ENCODE measurements around the gene CENPP. TPM values are rescaled to one million over a fixed set of nuclear protein-coding genes. Genes with fewer than 3 reads are reported as not detected.

CENPP gene
- total RNA-seq, 2 donors from 2014 or later: 3.1 to 11.0 TPM

GRCh38 chr9:92342825-92343488, 17.2 kb downstream of the CENPP start:
- intact Hi-C loops (cut with DNase I): loop anchor here (5.0 to 10.0 kb wide), 2 partner anchors 94 to 292 kb away; no protein-coding TSS in a partner anchor
- Histone ChIP-seq H3K9ac (ENCODE audit: low read depth in 2 of 2, low read length in 2 of 2) (no peak overlapping the region), H3K36me3 (no peaks in the 10 kb centered on the region), H3K9me3 (no peaks in the 10 kb centered on the region), H3K27me3 (no peaks in the 10 kb centered on the region), H3K27ac (no peak overlapping the region), H3K4me3 (no peak overlapping the region), H3K4me1 (no peaks in the 10 kb centered on the region)
- no peak for DNase-seq
- no peak for TF ChIP-seq CTCF (IDR thresholded peaks at IDR 0.05)

DNA sequence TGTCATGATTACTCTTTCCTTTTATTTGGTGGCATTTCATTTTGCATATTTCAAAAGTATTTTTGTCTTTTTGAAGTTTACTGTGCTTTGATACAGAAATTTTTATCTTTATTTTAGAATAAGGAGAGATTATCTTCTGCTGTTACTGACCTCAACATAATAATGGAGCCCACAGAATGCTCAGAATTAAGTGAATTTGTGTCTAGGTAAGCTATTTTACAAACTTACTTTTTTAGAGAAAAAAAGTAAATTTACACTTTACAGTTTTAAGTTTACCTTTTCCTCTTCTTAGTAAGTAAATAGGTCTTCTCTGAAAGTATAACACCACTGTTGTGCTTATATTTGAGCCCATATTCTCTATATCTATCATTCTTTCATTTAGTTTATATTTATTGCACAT, 19.8 kb downstream of the CENPP start:
- no peaks in the 10 kb centered on the region for H3K36me3 ChIP-seq
- H3K4me1 ChIP-seq: peaks cover 6% of the 10 kb centered on the region
- TF ChIP-seq CTCF (IDR thresholded peaks at IDR 0.05): no peak
- intact Hi-C loops (cut with DNase I): loop anchor here (10.0 kb wide), 1 partner anchor 289 kb away; no protein-coding TSS in a partner anchor
- no peaks in the 10 kb centered on the region for H3K9me3 ChIP-seq
- no peak overlapping the region for H3K27ac ChIP-seq
- no peak overlapping the region for H3K4me3 ChIP-seq
- H3K27me3 ChIP-seq: no peaks in the 10 kb centered on the region
- no peak overlapping the region for H3K9ac ChIP-seq (ENCODE audit: low read depth in 2 of 2, low read length in 2 of 2)
- DNase-seq: no peak

GRCh38 chr9:92349771-92350739, 24.3 kb downstream of the CENPP start:
- DNase-seq: no peak
- H3K36me3 ChIP-seq: no peaks in the 10 kb centered on the region
- H3K27me3 ChIP-seq: no peaks in the 10 kb centered on the region
- peak overlapping the region; percentile 53 for H3K27ac ChIP-seq
- no peak for TF ChIP-seq CTCF (IDR thresholded peaks at IDR 0.05)
- intact Hi-C loops (cut with DNase I): loop anchor here (10.0 kb wide), 1 partner anchor 285 kb away; no protein-coding TSS in a partner anchor
- no peak overlapping the region for H3K4me3 ChIP-seq
- H3K9ac ChIP-seq (ENCODE audit: low read depth in 2 of 2, low read length in 2 of 2): no peak overlapping the region
- H3K4me1 ChIP-seq: peaks cover 6% of the 10 kb centered on the region
- no peaks in the 10 kb centered on the region for H3K9me3 ChIP-seq

GRCh38 chr9:92350740-92351133, 25.0 kb downstream of the CENPP start:
- Histone ChIP-seq H3K4me3 (no peak overlapping the region), H3K4me1 (peaks cover 6% of the 10 kb centered on the region), H3K36me3 (no peaks in the 10 kb centered on the region), H3K9me3 (no peaks in the 10 kb centered on the region), H3K9ac (ENCODE audit: low read depth in 2 of 2, low read length in 2 of 2) (no peak overlapping the region), H3K27ac (peak overlapping the region; percentile 53), H3K27me3 (no peaks in the 10 kb centered on the region)
- DNase-seq: no peak
- no peak for TF ChIP-seq CTCF (IDR thresholded peaks at IDR 0.05)
- intact Hi-C loops (cut with DNase I): no loop called here

GRCh38 chr9:92353051-92353450, 27.3 kb downstream of the CENPP start:
- H3K4me1 ChIP-seq: peaks cover 6% of the 10 kb centered on the region
- H3K4me3 ChIP-seq: no peak overlapping the region
- H3K27me3 ChIP-seq: no peaks in the 10 kb centered on the region
- H3K36me3 ChIP-seq: no peaks in the 10 kb centered on the region
- H3K27ac ChIP-seq: no peak overlapping the region
- H3K9ac ChIP-seq (ENCODE audit: low read depth in 2 of 2, low read length in 2 of 2): no peak overlapping the region
- no peak for DNase-seq
- TF ChIP-seq CTCF (IDR thresholded peaks at IDR 0.05): no peak
- H3K9me3 ChIP-seq: no peaks in the 10 kb centered on the region
- intact Hi-C loops (cut with DNase I): no loop called here
